CD14-positive monocyte (primary cell): ENCODE results near the gene EPB41L5. TPM values are rescaled to one million over a fixed set of nuclear protein-coding genes. Genes with fewer than 3 reads are reported as not detected.

Source experiments
- DNase-seq, 3 donors: peaks; one replicate each; pipeline ENCODE4 v3.0.0-alpha.2; 2011 to 2022
- H2AFZ ChIP-seq: 2 replicates; pipeline ENCODE4 v1.6.0; 2012; ENCODE audit warnings: mild to moderate bottlenecking, low read depth, low read length, inconsistent platforms; ENCODE audit not compliant: insufficient read depth, poor library complexity, severe bottlenecking
- H3K27ac ChIP-seq, 2 donors: 1 replicate in 1 of 2; 2 replicates in 1 of 2; pipeline ENCODE4 v1.5.1; 2012 to 2013; ENCODE audit warnings: low read length in 2 of 2, control low read depth in 1 of 2, inconsistent platforms in 1 of 2, low read depth in 1 of 2, mild to moderate bottlenecking in 1 of 2
- H3K27me3 ChIP-seq, 2 donors: one replicate each; pipeline versions ENCODE4 v1.6.0 to v1.6.1; 2011 to 2013; ENCODE audit warnings: low read length in 2 of 2; ENCODE audit not compliant: control insufficient read depth in 2 of 2, insufficient read depth in 2 of 2
- H3K36me3 ChIP-seq, 2 donors: replicated peaks in 1 of 2; 1 replicate in 1 of 2; 2 replicates in 1 of 2; pipeline versions ENCODE4 v1.5.1 to v1.6.1; 2012 to 2013; ENCODE audit warnings: low read length in 2 of 2, control low read depth in 1 of 2, inconsistent platforms in 1 of 2, mild to moderate bottlenecking in 1 of 2; ENCODE audit not compliant: insufficient read depth in 2 of 2, control insufficient read depth in 1 of 2
- H3K4me1 ChIP-seq, 2 donors: 1 replicate in 1 of 2; 2 replicates in 1 of 2; pipeline versions ENCODE4 v1.5.1 to v1.6.1; 2012 to 2013; ENCODE audit warnings: low read length in 2 of 2, control low read depth in 1 of 2, inconsistent platforms in 1 of 2, mild to moderate bottlenecking in 1 of 2, moderate library complexity in 1 of 2; ENCODE audit not compliant: insufficient read depth in 2 of 2, control insufficient read depth in 1 of 2
- H3K4me2 ChIP-seq: replicated peaks from 2 replicates; pipeline ENCODE3; 2012; ENCODE audit warnings: low read length, moderate library complexity, mild to moderate bottlenecking; ENCODE audit not compliant: poor library complexity, severe bottlenecking; ENCODE audit errors: extremely low read depth
- H3K4me3 ChIP-seq, 3 experiments: fragments of 200-600 bp in 1 of 3; sonication (generic) in 1 of 3; replicated peaks in 1 of 3; 1 replicate in 2 of 3; 2 replicates in 1 of 3; pipeline ENCODE4 v1.5.1; 2011 to 2013; ENCODE audit warnings: low read length in 3 of 3, mild to moderate bottlenecking in 3 of 3, control low read depth in 2 of 3, low read depth in 2 of 3, inconsistent platforms in 1 of 3, moderate library complexity in 1 of 3
- H3K79me2 ChIP-seq: 2 replicates; pipeline ENCODE4 v1.6.0; 2012; ENCODE audit warnings: mild to moderate bottlenecking, control low read depth, inconsistent platforms, low read length, moderate library complexity; ENCODE audit not compliant: insufficient read depth
- H3K9ac ChIP-seq: 2 replicates; pipeline ENCODE4 v1.6.0; 2017; ENCODE audit warnings: low read length, mild to moderate bottlenecking; ENCODE audit not compliant: insufficient read depth, poor library complexity, severe bottlenecking
- H3K9me3 ChIP-seq, 2 donors: replicated peaks in 1 of 2; 1 replicate in 1 of 2; 2 replicates in 1 of 2; pipeline versions ENCODE4 v1.5.1 to v1.6.1; 2012 to 2013; ENCODE audit warnings: low read length in 2 of 2, control low read depth in 1 of 2; ENCODE audit not compliant: control insufficient read depth in 1 of 2, insufficient read depth in 1 of 2
- H4K20me1 ChIP-seq: 2 replicates; pipeline ENCODE4 v1.6.0; 2012; ENCODE audit warnings: mild to moderate bottlenecking, low read length, control low read depth, moderate library complexity; ENCODE audit not compliant: insufficient read depth
- H3K27ac Mint-ChIP-seq, 7 donors: one replicate each; pipeline ENCODE4 v1.8.0; 2020; ENCODE audit warnings: mild to moderate bottlenecking in 7 of 7, mixed read lengths in 7 of 7, moderate library complexity in 6 of 7, inconsistent platforms in 2 of 7
- H3K27me3 Mint-ChIP-seq, 3 donors: one replicate each; pipeline ENCODE4 v1.8.0; 2021 to 2022; ENCODE audit warnings: low read depth in 3 of 3, mild to moderate bottlenecking in 3 of 3, mixed read lengths in 3 of 3, moderate library complexity in 3 of 3, inconsistent platforms in 1 of 3
- H3K36me3 Mint-ChIP-seq, 2 donors: one replicate each; pipeline ENCODE4 v1.8.0; 2020; ENCODE audit warnings: mixed read lengths in 2 of 2, inconsistent platforms in 1 of 2, mild to moderate bottlenecking in 1 of 2
- H3K4me1 Mint-ChIP-seq: one replicate; pipeline ENCODE4 v1.8.0; 2020; ENCODE audit warnings: mild to moderate bottlenecking, mixed read lengths
- H3K4me3 Mint-ChIP-seq, 2 donors: one replicate each; pipeline ENCODE4 v1.8.0; 2020; ENCODE audit warnings: mild to moderate bottlenecking in 2 of 2, mixed read lengths in 2 of 2, moderate library complexity in 1 of 2
- H3K9me3 Mint-ChIP-seq, 7 donors: one replicate each; pipeline ENCODE4 v1.8.0; 2020 to 2022; ENCODE audit warnings: mixed read lengths in 7 of 7, mild to moderate bottlenecking in 6 of 7, moderate library complexity in 6 of 7, inconsistent platforms in 2 of 7
- CTCF ChIP-seq: fragments of 200-600 bp; IDR thresholded peaks from one replicate; pipeline ENCODE4 v1.8.0; 2022; ENCODE audit warnings: antibody characterized with exemption, mild to moderate bottlenecking
- WGBS: methylation state at CpG from one replicate; pipeline ENCODE4 v1.1.5; 2013; ENCODE audit warnings: missing lambda C conversion rate; ENCODE audit not compliant: insufficient coverage; 5-methylcytosine and 5-hydroxymethylcytosine counted together
- intact Hi-C, 2 donors: fragments of 100-400 bp; cut with micrococcal nuclease; formaldehyde crosslinking; loops; one replicate each; pipeline versions ENCODE4 v1.15.0 to v1.15.1; 2023
- polyA plus RNA-seq, 3 donors: library from polyadenylated mRNA; depleted of rRNA in 1 of 3; unstranded in 2 of 3; stranded (reverse) in 1 of 3; fragments of 300-500 nt in 2 of 3; fragments of >200 nt in 1 of 3; fragmentation: Illumina TruSeq in 2 of 3; gene quantifications; 1 replicate in 2 of 3; 2 replicates in 1 of 3; pipeline ENCODE4 v1.2.3, GENCODE V29; 2012 to 2021

The EPB41L5 gene
- polyA plus RNA-seq, 3 donors: 1.4 to 2.4 (median 2.0) TPM

GRCh38 chr2:120053891-120054290 lies 41.0 kb downstream of the EPB41L5 start:
- Mint-ChIP-seq H3K4me1 (no peaks in the 10 kb centered on the region), H3K27me3 (no peaks in the 10 kb centered on the region), H3K9me3 (peaks cover 16 to 33% (median 22%) of the 10 kb centered on the region in 7 donors), H3K36me3 (no peaks in the 10 kb centered on the region), H3K4me3 (no peak overlapping the region), H3K27ac (peak overlapping the region in 1 of 7 donors; percentile 43)
- intact Hi-C loops: no loop called here
- Histone ChIP-seq H3K9ac (no peak overlapping the region), H3K27ac (no peak overlapping the region), H2AFZ (no peak overlapping the region), H3K4me1 (no peaks in the 10 kb centered on the region), H3K4me3 (no peak overlapping the region), H3K36me3 (no peaks in the 10 kb centered on the region), H3K9me3 (peaks cover 15 to 20% of the 10 kb centered on the region in 2 donors), H3K4me2 (no peak overlapping the region), H3K27me3 (no peaks in the 10 kb centered on the region), H4K20me1 (no peaks in the 10 kb centered on the region), H3K79me2 (no peaks in the 10 kb centered on the region)
- no peak for TF ChIP-seq CTCF
- DNase-seq: no peak
- 90% methylated on average over 2 of the region's 3 CpGs for WGBS

GRCh38 chr2:120059483-120059882 lies 46.6 kb downstream of the EPB41L5 start:
- no peaks in the 10 kb centered on the region for H3K79me2 ChIP-seq
- H3K27ac Mint-ChIP-seq: no peak overlapping the region
- no peak overlapping the region for H3K4me3 Mint-ChIP-seq
- no peak overlapping the region for H3K9ac ChIP-seq
- H3K27me3 Mint-ChIP-seq: no peaks in the 10 kb centered on the region
- H3K9me3 ChIP-seq: peaks cover 8% of the 10 kb centered on the region in 2 donors
- H2AFZ ChIP-seq: no peak overlapping the region
- no peaks in the 10 kb centered on the region for H3K27me3 ChIP-seq
- no peak for DNase-seq
- no peaks in the 10 kb centered on the region for H3K4me1 Mint-ChIP-seq
- TF ChIP-seq CTCF: no peak
- H3K4me2 ChIP-seq: no peak overlapping the region
- H3K36me3 Mint-ChIP-seq: no peaks in the 10 kb centered on the region
- H3K9me3 Mint-ChIP-seq: peaks cover 2 to 18% (median 3%) of the 10 kb centered on the region in 7 donors
- H3K27ac ChIP-seq: no peak overlapping the region
- intact Hi-C loops: no loop called here
- H4K20me1 ChIP-seq: no peaks in the 10 kb centered on the region
- H3K36me3 ChIP-seq: no peaks in the 10 kb centered on the region
- no peak overlapping the region for H3K4me3 ChIP-seq
- 100% methylated on average over 5 of the region's 8 CpGs for WGBS
- no peaks in the 10 kb centered on the region for H3K4me1 ChIP-seq
